GM12878 (cell line): ENCODE data around the gene QSOX1.

ENCODE experiments used
- ATF7 ChIP-seq: fragments of 450-650 bp; IDR thresholded peaks from 2 replicates; pipeline ENCODE4 v1.6.1; 2016; ENCODE audit warnings: low read depth, mild to moderate bottlenecking
- CEBPB ChIP-seq, 2 experiments: fragments of 150-350 bp in 1 of 2; IDR thresholded peaks; 2 replicates each; pipeline ENCODE4 v1.6.1; 2012 to 2014; ENCODE audit warnings: low read depth in 2 of 2, low read length in 2 of 2, borderline replicate concordance in 1 of 2, inconsistent platforms in 1 of 2
- CREB1 ChIP-seq: IDR thresholded peaks from 2 replicates; pipeline ENCODE4 v1.6.1; 2012; ENCODE audit warnings: low read depth, mild to moderate bottlenecking, inconsistent platforms
- EP300 ChIP-seq, 2 experiments: fragments of 150-350 bp in 1 of 2; IDR thresholded peaks; 2 replicates each; pipeline ENCODE4 v1.6.1; 2011 to 2012; ENCODE audit warnings: low read depth in 2 of 2, low read length in 2 of 2, borderline replicate concordance in 1 of 2, improper control_type of control experiment in 1 of 2, inconsistent platforms in 1 of 2; ENCODE audit not compliant: control insufficient read depth in 1 of 2
- FOS ChIP-seq: IDR thresholded peaks from 3 replicates; pipeline ENCODE4 v1.6.1; 2011; ENCODE audit warnings: borderline replicate concordance; ENCODE audit not compliant: insufficient read length; ENCODE audit errors: extremely low read depth
- POLR2A ChIP-seq: IDR thresholded peaks from 2 replicates; pipeline ENCODE4 v1.6.1; 2011; ENCODE audit warnings: low read depth, mild to moderate bottlenecking, low read length
- RELA ChIP-seq: fragments of 450-650 bp; IDR thresholded peaks from 2 replicates; pipeline ENCODE4 v1.8.0; 2014; ENCODE audit warnings: borderline replicate concordance; ENCODE audit not compliant: partially characterized antibody
- ZNF274 ChIP-seq: IDR thresholded peaks from one replicate; pipeline ENCODE4 v1.8.0; 2011; ENCODE audit not compliant: insufficient read length, insufficient read depth
- ZSCAN29 ChIP-seq: fragments of 450-650 bp; IDR thresholded peaks from 2 replicates; pipeline ENCODE4 v1.6.1; 2017; ENCODE audit warnings: mild to moderate bottlenecking, moderate library complexity
- TF ChIP-seq, protein P1 (sequence below), 3 experiments: IDR thresholded peaks in 2 of 3; conservative IDR thresholded peaks in 1 of 3; 2 replicates each; pipeline ENCODE4 v1.5.1; 2011; ENCODE audit warnings: low read depth in 3 of 3, low read length in 3 of 3, mild to moderate bottlenecking in 3 of 3, control low read depth in 2 of 3, moderate library complexity in 2 of 3, inconsistent platforms in 1 of 3, mixed read lengths in 1 of 3; ENCODE audit not compliant: control insufficient read depth in 2 of 3, insufficient read depth in 1 of 3; ENCODE audit errors: extremely low read depth in 1 of 3
- TF ChIP-seq, protein P2 (sequence below): fragments of 150-350 bp; IDR thresholded peaks from 2 replicates; pipeline ENCODE4 v1.6.1; 2014; ENCODE audit warnings: mild to moderate bottlenecking, low read depth, low read length
- TF ChIP-seq, protein P3 (sequence below): fragments of 450-650 bp; IDR thresholded peaks from 2 replicates; pipeline ENCODE4 v1.6.1; 2017; ENCODE audit warnings: antibody characterized with exemption, mild to moderate bottlenecking, moderate library complexity
- TF ChIP-seq, protein P4 (sequence below): IDR thresholded peaks from 2 replicates; pipeline ENCODE4 v1.6.1; 2011; ENCODE audit warnings: borderline replicate concordance, low read depth, mild to moderate bottlenecking, moderate library complexity, mixed read lengths, low read length; ENCODE audit not compliant: insufficient read depth; ENCODE audit errors: extremely low read length

DNA sequence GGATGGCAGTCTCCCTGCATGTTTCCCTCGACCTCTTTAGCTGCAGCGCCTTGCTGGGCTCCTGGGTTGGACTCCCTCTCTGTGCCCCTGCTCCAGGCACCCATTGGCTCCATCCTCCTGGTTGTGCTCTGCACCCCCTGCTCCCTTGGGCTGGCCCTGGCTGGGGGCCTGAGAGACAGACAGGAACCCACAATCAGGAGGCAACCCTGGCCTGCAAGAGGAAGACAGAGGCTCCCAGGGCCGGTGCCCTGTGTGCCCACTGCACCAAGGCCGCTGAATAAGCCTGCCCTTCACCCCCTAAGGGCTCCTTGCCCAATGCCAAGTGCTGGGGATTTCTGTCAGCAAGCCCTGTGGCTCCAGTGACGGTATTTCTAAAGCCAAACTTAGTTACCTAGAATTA is 43.9 kb downstream of the QSOX1 start:
- TF ChIP-seq, protein P1, sequence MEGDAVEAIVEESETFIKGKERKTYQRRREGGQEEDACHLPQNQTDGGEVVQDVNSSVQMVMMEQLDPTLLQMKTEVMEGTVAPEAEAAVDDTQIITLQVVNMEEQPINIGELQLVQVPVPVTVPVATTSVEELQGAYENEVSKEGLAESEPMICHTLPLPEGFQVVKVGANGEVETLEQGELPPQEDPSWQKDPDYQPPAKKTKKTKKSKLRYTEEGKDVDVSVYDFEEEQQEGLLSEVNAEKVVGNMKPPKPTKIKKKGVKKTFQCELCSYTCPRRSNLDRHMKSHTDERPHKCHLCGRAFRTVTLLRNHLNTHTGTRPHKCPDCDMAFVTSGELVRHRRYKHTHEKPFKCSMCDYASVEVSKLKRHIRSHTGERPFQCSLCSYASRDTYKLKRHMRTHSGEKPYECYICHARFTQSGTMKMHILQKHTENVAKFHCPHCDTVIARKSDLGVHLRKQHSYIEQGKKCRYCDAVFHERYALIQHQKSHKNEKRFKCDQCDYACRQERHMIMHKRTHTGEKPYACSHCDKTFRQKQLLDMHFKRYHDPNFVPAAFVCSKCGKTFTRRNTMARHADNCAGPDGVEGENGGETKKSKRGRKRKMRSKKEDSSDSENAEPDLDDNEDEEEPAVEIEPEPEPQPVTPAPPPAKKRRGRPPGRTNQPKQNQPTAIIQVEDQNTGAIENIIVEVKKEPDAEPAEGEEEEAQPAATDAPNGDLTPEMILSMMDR (IDR thresholded peaks at IDR 0.05 in 2 of 3, conservative IDR thresholded peaks at IDR 0.05 in 1 of 3; ENCODE audit: control insufficient read depth in 2 of 3, extremely low read depth in 1 of 3, insufficient read depth in 1 of 3, low read depth in 3 of 3, low read length in 3 of 3), result no peak
- TF ChIP-seq ZSCAN29 (no peak), EP300 (IDR thresholded peaks at IDR 0.05; ENCODE audit: borderline replicate concordance in 1 of 2, control insufficient read depth in 1 of 2, low read depth in 2 of 2, low read length in 2 of 2) (no peak), CEBPB (IDR thresholded peaks at IDR 0.05; ENCODE audit: borderline replicate concordance in 1 of 2, low read depth in 2 of 2, low read length in 2 of 2) (no peak), CREB1 (no peak), ZNF274 (no peak), RELA (no peak), POLR2A (no peak), FOS (no peak), ATF7 (no peak)
- TF ChIP-seq, protein P2, sequence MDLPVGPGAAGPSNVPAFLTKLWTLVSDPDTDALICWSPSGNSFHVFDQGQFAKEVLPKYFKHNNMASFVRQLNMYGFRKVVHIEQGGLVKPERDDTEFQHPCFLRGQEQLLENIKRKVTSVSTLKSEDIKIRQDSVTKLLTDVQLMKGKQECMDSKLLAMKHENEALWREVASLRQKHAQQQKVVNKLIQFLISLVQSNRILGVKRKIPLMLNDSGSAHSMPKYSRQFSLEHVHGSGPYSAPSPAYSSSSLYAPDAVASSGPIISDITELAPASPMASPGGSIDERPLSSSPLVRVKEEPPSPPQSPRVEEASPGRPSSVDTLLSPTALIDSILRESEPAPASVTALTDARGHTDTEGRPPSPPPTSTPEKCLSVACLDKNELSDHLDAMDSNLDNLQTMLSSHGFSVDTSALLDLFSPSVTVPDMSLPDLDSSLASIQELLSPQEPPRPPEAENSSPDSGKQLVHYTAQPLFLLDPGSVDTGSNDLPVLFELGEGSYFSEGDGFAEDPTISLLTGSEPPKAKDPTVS, result no peak
- TF ChIP-seq, protein P3, sequence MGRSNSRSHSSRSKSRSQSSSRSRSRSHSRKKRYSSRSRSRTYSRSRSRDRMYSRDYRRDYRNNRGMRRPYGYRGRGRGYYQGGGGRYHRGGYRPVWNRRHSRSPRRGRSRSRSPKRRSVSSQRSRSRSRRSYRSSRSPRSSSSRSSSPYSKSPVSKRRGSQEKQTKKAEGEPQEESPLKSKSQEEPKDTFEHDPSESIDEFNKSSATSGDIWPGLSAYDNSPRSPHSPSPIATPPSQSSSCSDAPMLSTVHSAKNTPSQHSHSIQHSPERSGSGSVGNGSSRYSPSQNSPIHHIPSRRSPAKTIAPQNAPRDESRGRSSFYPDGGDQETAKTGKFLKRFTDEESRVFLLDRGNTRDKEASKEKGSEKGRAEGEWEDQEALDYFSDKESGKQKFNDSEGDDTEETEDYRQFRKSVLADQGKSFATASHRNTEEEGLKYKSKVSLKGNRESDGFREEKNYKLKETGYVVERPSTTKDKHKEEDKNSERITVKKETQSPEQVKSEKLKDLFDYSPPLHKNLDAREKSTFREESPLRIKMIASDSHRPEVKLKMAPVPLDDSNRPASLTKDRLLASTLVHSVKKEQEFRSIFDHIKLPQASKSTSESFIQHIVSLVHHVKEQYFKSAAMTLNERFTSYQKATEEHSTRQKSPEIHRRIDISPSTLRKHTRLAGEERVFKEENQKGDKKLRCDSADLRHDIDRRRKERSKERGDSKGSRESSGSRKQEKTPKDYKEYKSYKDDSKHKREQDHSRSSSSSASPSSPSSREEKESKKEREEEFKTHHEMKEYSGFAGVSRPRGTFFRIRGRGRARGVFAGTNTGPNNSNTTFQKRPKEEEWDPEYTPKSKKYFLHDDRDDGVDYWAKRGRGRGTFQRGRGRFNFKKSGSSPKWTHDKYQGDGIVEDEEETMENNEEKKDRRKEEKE, result no peak
- TF ChIP-seq, protein P4, sequence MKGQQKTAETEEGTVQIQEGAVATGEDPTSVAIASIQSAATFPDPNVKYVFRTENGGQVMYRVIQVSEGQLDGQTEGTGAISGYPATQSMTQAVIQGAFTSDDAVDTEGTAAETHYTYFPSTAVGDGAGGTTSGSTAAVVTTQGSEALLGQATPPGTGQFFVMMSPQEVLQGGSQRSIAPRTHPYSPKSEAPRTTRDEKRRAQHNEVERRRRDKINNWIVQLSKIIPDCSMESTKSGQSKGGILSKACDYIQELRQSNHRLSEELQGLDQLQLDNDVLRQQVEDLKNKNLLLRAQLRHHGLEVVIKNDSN, result no peak
